Right atrium auricular region (tissue), 2 donors: ENCODE data around the gene DDX1. TPM values are rescaled to one million over a fixed set of nuclear protein-coding genes. Genes with fewer than 3 reads are reported as not detected.
"Not testable (repeated sequence)": the region's sequence is repeated elsewhere in the genome, so short reads cannot be mapped to it uniquely, and the experiment has no call there.

ENCODE experiments used
- DNase-seq: peaks from one replicate; pipeline ENCODE4 v3.0.0-alpha.2; 2019; ENCODE audit warnings: low spot score
- H3K27ac ChIP-seq, 2 donors: fragments of 200-600 bp; sonication (generic); 1 replicate in 1 of 2; 2 replicates in 1 of 2; pipeline ENCODE4 v1.5.1; 2016 to 2019
- H3K27me3 ChIP-seq, 2 donors: fragments of 200-600 bp; sonication (generic); one replicate each; pipeline versions ENCODE4 v1.5.1 to v1.6.0; 2017 to 2019
- H3K36me3 ChIP-seq: fragments of 200-600 bp; sonication (generic); one replicate; pipeline ENCODE4 v1.5.1; 2016
- H3K4me1 ChIP-seq, 2 donors: fragments of 200-600 bp; sonication (generic); one replicate each; pipeline versions ENCODE4 v1.5.1 to v1.6.0; 2017 to 2019
- H3K4me3 ChIP-seq, 2 donors: fragments of 200-600 bp; sonication (generic); 1 replicate in 1 of 2; 2 replicates in 1 of 2; pipeline ENCODE4 v1.5.1; 2017 to 2019; ENCODE audit warnings: mild to moderate bottlenecking in 1 of 2, moderate library complexity in 1 of 2
- H3K9me3 ChIP-seq, 2 donors: fragments of 200-600 bp; sonication (generic); one replicate each; pipeline ENCODE4 v1.5.1; 2019
- total RNA-seq, 2 donors: library from RNA; depleted of rRNA; stranded (reverse); fragments of >200 nt; gene quantifications; one replicate each; pipeline ENCODE4 v1.1.0, GENCODE V29; 2016
- TF ChIP-seq, protein P1 (sequence below), 2 donors: fragments of 200-600 bp; sonication (generic); IDR thresholded peaks; one replicate each; pipeline ENCODE4 v1.5.1; 2019; ENCODE audit warnings: antibody characterized with exemption in 2 of 2

The DDX1 gene
- total RNA-seq, 2 donors from 2014 or later = 60.1 to 75.9 TPM

DNA sequence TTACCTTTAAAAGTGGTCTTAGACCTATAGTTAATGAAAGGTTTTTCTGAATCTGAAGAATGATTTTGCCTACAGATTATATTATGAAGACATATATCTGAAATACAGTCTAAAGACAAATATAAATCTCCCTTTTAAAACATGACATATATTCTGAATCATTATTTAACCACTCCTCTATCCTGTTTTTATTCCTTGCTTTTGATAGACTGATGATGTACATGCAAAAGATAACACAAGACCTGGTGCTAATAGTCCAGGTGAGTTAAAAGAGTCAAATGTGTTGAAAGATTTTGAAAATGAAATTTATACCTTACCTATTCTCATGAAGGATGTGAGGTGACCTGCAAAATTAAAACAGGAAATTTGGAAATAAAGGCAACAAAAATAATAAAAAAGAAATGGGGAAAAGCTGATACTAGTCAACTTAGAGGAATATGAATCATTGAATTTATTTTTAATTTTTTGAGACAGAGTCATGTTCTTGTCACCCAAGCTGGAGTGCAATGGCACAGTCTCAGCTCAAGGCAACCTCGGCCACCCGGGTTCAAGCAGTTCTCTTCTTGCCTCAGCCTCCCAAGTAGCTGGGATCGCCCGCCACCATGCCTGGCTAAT is 29.3 kb downstream of the DDX1 start:
- TF ChIP-seq, protein P1, sequence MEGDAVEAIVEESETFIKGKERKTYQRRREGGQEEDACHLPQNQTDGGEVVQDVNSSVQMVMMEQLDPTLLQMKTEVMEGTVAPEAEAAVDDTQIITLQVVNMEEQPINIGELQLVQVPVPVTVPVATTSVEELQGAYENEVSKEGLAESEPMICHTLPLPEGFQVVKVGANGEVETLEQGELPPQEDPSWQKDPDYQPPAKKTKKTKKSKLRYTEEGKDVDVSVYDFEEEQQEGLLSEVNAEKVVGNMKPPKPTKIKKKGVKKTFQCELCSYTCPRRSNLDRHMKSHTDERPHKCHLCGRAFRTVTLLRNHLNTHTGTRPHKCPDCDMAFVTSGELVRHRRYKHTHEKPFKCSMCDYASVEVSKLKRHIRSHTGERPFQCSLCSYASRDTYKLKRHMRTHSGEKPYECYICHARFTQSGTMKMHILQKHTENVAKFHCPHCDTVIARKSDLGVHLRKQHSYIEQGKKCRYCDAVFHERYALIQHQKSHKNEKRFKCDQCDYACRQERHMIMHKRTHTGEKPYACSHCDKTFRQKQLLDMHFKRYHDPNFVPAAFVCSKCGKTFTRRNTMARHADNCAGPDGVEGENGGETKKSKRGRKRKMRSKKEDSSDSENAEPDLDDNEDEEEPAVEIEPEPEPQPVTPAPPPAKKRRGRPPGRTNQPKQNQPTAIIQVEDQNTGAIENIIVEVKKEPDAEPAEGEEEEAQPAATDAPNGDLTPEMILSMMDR (IDR thresholded peaks at IDR 0.05) = no peak
- H3K36me3 ChIP-seq = peaks cover 84% of the 10 kb centered on the region
- no peak for DNase-seq
- no peak overlapping the region for H3K4me3 ChIP-seq
- H3K9me3 ChIP-seq = no peaks in the 10 kb centered on the region
- no peaks in the 10 kb centered on the region for H3K27me3 ChIP-seq
- no peaks in the 10 kb centered on the region for H3K4me1 ChIP-seq
- H3K27ac ChIP-seq = no peak overlapping the region

DNA sequence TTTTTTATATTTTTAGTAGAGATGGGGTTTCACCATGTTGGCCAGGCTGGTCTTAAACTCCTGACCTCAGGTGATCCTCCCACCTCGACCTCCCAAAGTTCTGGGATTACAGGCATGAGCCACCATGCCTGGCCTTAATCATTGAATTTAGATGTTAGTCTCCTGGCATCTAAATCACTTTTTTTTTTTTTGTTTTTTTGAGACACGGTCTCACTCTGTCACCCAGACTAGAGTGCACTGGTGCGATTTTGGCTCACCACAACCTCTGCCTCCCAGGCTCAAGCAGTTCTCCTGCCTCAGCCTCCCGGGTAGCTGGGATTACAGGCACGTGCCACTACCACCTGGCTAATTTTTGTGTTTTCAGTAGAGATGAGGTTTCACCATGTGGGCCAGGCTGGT is 29.8 kb downstream of the DDX1 start:
- DNase-seq, H3K9me3 ChIP-seq, H3K27me3 ChIP-seq, H3K27ac ChIP-seq, H3K4me3 ChIP-seq, H3K4me1 ChIP-seq: not testable (repeated sequence)
- peaks cover 81% of the 10 kb centered on the region for H3K36me3 ChIP-seq

DNA sequence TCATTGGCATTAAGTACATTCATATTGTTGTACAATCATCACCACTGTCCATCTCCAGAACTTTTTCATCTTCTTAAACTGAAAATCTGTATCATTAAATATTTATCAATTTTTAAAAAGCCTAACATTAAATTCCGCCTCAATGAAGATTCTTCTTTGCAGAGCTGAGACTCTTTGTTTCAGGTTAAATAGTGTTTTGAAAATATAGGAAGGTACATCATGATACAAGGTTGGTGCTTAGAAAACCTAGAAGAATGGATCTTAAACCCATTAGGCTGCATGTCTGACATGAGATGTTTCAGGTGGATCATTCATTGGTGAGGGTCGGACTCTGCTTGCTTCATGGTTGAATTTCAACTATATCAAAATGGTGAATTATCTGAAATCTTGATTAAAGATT is 30.5 kb downstream of the DDX1 start:
- H3K27ac ChIP-seq = no peak overlapping the region
- TF ChIP-seq, protein P1 (IDR thresholded peaks at IDR 0.05) = no peak
- H3K27me3 ChIP-seq = no peaks in the 10 kb centered on the region
- no peak for DNase-seq
- H3K4me1 ChIP-seq = no peaks in the 10 kb centered on the region
- peaks cover 85% of the 10 kb centered on the region for H3K36me3 ChIP-seq
- H3K4me3 ChIP-seq = no peak overlapping the region
- H3K9me3 ChIP-seq = no peaks in the 10 kb centered on the region

DNA sequence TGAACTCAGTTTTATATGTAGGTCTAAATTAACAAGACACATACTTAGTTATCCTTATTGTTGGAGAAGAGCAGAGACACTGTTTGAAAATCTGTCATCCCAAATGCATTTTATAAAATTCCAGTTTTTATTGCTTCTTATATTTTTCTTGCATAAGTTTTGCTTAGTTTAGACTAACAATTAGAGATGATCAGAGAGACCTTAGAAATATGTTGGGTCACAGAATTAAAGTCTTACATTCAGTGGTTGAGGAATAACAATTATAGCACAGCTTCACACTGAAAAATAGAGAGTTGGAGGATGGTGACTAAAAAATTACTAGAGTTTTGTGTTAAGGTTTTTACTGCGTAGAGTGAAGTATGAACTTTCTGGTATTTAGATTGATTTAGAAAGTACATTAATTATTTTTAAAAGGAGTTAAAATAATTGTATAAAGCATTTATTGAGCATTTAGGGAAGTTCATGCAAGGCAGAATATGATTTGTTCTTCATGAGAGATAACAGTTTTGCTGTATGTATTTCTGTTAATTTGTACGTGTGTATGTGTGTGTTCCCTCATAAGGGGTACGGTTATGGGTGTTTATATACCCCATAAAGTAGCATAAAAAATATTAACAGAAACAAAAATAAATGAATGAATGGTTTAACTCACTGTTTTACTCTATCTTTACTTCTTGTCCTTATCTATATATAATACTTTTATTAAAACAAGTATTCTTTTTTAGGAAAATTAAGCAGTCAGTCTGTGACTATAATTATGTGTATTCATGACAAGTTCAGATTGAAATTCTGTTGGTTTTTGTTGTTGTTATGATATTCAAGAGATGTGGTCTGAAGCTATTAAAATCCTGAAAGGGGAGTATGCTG is 31.2 kb downstream of the DDX1 start:
- DNase-seq = no peak
- H3K9me3 ChIP-seq = no peaks in the 10 kb centered on the region
- H3K4me3 ChIP-seq = no peak overlapping the region
- H3K27ac ChIP-seq = no peak overlapping the region
- no peaks in the 10 kb centered on the region for H3K4me1 ChIP-seq
- TF ChIP-seq, protein P1 (IDR thresholded peaks at IDR 0.05) = no peak
- H3K27me3 ChIP-seq = no peaks in the 10 kb centered on the region
- peaks cover 92% of the 10 kb centered on the region for H3K36me3 ChIP-seq

DNA sequence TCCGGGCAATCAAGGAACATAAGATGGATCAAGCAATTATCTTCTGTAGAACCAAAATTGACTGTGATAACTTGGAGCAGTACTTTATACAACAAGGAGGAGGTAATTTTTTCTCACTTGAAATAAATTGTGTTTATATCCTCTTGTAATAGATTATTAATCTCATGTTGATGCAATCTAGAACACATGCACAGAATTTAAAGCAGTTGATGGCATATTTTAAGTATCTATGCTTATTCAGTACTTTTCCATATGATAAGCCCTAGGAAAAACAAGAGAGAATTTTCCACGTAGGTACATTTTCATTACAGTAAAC is 31.8 kb downstream of the DDX1 start:
- TF ChIP-seq, protein P1 (IDR thresholded peaks at IDR 0.05) = no peak
- H3K9me3 ChIP-seq = no peaks in the 10 kb centered on the region
- DNase-seq = no peak
- peaks cover 86% of the 10 kb centered on the region for H3K36me3 ChIP-seq
- H3K4me3 ChIP-seq = no peak overlapping the region
- no peaks in the 10 kb centered on the region for H3K27me3 ChIP-seq
- no peaks in the 10 kb centered on the region for H3K4me1 ChIP-seq
- H3K27ac ChIP-seq = no peak overlapping the region

DNA sequence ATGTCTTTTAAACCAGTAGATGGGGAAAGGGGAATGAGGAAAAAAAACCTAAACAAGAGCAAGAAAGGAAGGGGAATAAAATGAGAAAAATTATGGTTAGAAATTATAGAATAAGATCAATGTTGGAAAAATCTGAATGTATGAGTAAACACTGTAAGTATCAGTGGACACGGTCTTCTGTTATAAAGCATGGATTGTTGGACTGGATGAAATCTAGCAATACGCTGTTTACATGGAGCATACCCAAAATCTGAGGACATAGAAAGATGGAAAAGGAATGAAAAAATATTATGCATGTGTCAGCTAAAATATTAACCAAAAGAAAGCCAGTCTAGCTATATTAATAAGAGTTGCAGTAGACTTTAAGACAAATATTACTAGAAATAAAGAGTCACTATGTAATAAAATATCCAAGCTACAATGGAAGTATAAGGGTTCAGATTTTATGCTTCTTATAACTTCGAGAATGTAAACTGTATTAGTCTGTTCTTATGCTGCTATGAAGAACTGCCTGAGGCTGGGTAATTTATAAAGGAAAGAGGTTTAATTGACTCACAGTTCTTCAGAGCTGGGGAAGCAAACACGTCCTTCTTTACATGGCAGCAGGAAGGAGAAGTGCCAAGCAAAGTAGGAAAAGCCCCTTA is 32.4 kb downstream of the DDX1 start:
- Histone ChIP-seq H3K9me3 (no peaks in the 10 kb centered on the region), H3K4me1 (no peaks in the 10 kb centered on the region), H3K27me3 (no peaks in the 10 kb centered on the region), H3K27ac (no peak overlapping the region), H3K36me3 (peaks cover 85% of the 10 kb centered on the region), H3K4me3 (no peak overlapping the region)
- TF ChIP-seq, protein P1 (IDR thresholded peaks at IDR 0.05) = no peak
- DNase-seq = no peak
